Measurements from ENCODE around the gene YEATS2.

Gene YEATS2

DNA sequence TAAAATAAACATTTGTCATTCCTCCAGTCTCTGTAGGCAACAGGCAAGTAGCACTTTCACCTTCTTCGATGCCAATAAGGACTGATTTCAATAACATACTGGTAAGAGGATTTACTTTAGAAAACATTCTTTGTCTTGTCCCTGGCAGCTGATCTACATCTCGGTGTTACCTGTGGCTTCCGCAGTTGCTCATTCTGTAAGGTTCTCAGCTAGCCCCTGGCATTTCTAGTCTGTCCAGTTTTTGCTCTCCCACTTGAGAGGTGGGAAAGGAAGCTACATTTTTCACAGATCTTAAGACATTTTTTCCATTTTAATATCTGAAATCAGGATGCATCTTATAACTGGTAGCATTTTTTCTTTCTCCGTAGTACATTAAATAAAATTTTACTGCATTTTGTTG lies 147.5 kb downstream of the YEATS2 start:
- no peak for DNase-seq

- no peak for DNase-seq
Observed at GRCh38 chr3:183845608-183846288, 148.2 kb downstream of the YEATS2 start.

GRCh38 chr3:183854318-183855035 lies 156.9 kb downstream of the YEATS2 start:
- no peak for DNase-seq

- DNase-seq = no peak
Observed at GRCh38 chr3:183857863-183858262, 160.3 kb downstream of the YEATS2 start.
